HepG2 (cell line): ENCODE data around the gene VDR.

Experiments
- ATF3 ChIP-seq: sonication (generic); formaldehyde crosslinking; IDR thresholded peaks from 2 replicates; pipeline ENCODE4 v1.4.0; 2020; ENCODE audit warnings: missing genetic modification reagents
- GTF2F1 ChIP-seq: fragments of 150-350 bp; IDR thresholded peaks from 2 replicates; pipeline ENCODE4 v1.6.1; 2014; ENCODE audit warnings: low read length
- POLR2A ChIP-seq, 2 experiments: IDR thresholded peaks; 2 replicates each; pipeline ENCODE4 v1.6.1; 2011; ENCODE audit warnings: low read depth in 2 of 2, low read length in 2 of 2, mild to moderate bottlenecking in 1 of 2, moderate library complexity in 1 of 2; ENCODE audit not compliant: insufficient read depth in 1 of 2
- RNF2 ChIP-seq: fragments of 450-650 bp; conservative IDR thresholded peaks from 2 replicates; pipeline ENCODE4 v1.6.1; 2016; ENCODE audit warnings: low read depth
- SMAD3 ChIP-seq: sonication (generic); formaldehyde crosslinking; IDR thresholded peaks from 2 replicates; pipeline ENCODE4 v1.4.0; 2020; ENCODE audit warnings: missing genetic modification reagents
- STAG1 ChIP-seq: sonication (generic); formaldehyde crosslinking; IDR thresholded peaks from 2 replicates; pipeline ENCODE4 v1.4.0; 2020; ENCODE audit warnings: missing genetic modification reagents
- ZSCAN29 ChIP-seq: sonication (generic); formaldehyde crosslinking; conservative IDR thresholded peaks from 2 replicates; pipeline ENCODE4 v1.4.0; 2020; ENCODE audit warnings: mild to moderate bottlenecking, missing genetic modification reagents

GRCh38 chr12:47904713-47905709 is at the start of gene VDR:
- TF ChIP-seq POLR2A (IDR thresholded peaks at IDR 0.05; ENCODE audit: insufficient read depth in 1 of 2, low read depth in 2 of 2, low read length in 2 of 2) (no peak), ATF3 (CRISPR knock-in tag) (no peak), ZSCAN29 (CRISPR knock-in tag) (no peak), GTF2F1 (no peak), SMAD3 (CRISPR knock-in tag) (no peak), RNF2 (no peak), STAG1 (peak; percentile 57)
